HFF-Myc (cell line): Measurements from ENCODE around the gene RYR1.
"Not testable (repeated sequence)": the region's sequence is repeated elsewhere in the genome, so short reads cannot be mapped to it uniquely, and the experiment has no call there.

Experiments
- DNase-seq: peaks from one replicate; pipeline ENCODE4 v3.0.0-alpha.2; 2011; ENCODE audit warnings: low read depth; ENCODE audit errors: extremely low read depth
- H3K4me3 ChIP-seq: replicated peaks from 2 replicates; pipeline ENCODE4 v1.5.1; 2011; ENCODE audit warnings: low read depth, mild to moderate bottlenecking, control low read depth, low read length
- TF ChIP-seq, protein P1 (sequence below): IDR thresholded peaks from 2 replicates; pipeline ENCODE4 v1.5.1; 2012; ENCODE audit warnings: mild to moderate bottlenecking, low read depth, low read length, control low read depth; ENCODE audit errors: missing control alignments

The RYR1 gene

GRCh38 chr19:38513762-38514167, 80.3 kb downstream of the RYR1 start:
- TF ChIP-seq, protein P1, sequence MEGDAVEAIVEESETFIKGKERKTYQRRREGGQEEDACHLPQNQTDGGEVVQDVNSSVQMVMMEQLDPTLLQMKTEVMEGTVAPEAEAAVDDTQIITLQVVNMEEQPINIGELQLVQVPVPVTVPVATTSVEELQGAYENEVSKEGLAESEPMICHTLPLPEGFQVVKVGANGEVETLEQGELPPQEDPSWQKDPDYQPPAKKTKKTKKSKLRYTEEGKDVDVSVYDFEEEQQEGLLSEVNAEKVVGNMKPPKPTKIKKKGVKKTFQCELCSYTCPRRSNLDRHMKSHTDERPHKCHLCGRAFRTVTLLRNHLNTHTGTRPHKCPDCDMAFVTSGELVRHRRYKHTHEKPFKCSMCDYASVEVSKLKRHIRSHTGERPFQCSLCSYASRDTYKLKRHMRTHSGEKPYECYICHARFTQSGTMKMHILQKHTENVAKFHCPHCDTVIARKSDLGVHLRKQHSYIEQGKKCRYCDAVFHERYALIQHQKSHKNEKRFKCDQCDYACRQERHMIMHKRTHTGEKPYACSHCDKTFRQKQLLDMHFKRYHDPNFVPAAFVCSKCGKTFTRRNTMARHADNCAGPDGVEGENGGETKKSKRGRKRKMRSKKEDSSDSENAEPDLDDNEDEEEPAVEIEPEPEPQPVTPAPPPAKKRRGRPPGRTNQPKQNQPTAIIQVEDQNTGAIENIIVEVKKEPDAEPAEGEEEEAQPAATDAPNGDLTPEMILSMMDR: no peak
- no peak overlapping the region for H3K4me3 ChIP-seq
- no peak for DNase-seq

DNA sequence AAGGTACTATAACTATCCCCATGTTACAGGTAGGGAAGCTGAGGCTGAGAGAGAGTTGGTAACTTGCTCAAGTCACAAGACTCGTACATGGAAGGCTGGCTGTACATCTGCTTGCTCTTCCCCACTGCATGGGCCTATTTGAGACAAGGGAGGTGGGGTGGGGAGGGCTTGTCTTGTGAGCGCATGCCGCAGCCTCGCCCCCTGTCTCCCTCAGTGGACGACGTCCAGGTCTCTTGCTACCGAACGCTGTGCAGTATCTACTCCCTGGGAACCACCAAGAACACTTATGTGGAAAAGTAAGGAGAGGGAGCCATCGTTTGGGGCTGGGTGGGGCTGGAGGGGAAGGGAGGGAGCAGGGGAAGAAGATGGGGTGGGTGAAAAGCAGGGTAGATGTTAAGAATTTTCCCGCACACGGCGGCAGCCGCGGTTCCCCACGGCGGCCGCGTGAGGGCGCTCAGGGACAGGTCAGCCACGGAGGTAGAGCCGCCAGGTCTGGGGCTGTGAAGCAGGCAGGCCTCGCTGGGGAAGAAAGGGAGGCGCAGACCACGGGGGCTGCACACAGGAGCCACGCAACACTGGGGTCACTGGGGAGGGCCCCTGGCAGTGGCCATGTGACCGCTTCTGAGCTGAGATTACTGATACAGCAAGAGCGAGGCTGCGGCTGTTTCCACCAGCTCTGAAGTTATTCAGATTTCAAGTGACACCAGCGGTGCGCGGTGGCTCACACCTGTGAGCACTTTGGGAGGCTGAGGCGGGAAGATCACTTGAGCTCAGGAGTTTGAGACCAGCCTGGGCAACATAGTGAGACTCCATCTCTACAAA, 81.5 kb downstream of the RYR1 start:
- DNase-seq: peak; percentile 3
- H3K4me3 ChIP-seq: no peak overlapping the region
- TF ChIP-seq, protein P1: peak; percentile 88

GRCh38 chr19:38515896-38516295, 82.4 kb downstream of the RYR1 start:
- H3K4me3 ChIP-seq: no peak overlapping the region
- DNase-seq: no peak
- TF ChIP-seq, protein P1: no peak

- no peak overlapping the region for H3K4me3 ChIP-seq
- TF ChIP-seq, protein P1: no peak
- DNase-seq: no peak
These were observed 83.3 kb downstream of the RYR1 start for GRCh38 chr19:38516802-38517201.

GRCh38 chr19:38517321-38517720, 83.8 kb downstream of the RYR1 start:
- TF ChIP-seq, protein P1: no peak
- DNase-seq: no peak
- H3K4me3 ChIP-seq: no peak overlapping the region

DNA sequence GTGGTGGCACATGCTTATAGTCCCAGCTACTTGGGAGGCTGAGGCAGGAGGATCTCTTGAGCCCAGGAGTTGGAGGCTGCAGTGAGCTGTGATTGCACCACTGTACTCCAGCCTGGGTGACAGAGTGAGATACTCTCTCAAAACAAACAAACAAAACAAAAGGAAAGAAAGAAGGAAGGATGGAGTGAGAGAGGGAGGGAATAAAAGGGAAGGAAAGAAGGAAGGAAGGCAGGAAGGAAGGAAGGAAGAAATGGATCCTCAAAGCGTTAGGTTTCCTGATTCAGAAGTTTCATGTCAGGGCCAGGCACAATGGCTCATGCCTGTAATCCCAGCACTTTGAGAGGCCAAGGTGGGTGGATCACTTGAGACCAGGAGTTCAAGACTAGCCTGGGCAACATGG, 84.5 kb downstream of the RYR1 start:
- not testable (repeated sequence) for DNase-seq, H3K4me3 ChIP-seq

DNA sequence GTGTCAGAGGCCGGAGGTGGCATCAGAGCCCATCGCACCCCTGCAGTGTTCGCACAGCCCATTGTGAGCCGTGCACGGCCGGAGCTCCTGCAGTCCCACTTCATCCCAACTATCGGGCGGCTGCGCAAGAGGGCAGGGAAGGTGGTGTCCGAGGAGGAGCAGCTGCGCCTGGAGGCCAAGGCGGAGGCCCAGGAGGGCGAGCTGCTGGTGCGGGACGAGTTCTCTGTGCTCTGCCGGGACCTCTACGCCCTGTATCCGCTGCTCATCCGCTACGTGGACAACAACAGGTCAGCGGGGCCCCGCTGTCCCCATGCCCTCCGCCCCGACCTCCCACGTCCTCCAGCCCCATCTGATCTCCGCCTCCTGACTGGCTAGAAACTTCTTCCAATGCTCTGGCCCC, 85.7 kb downstream of the RYR1 start:
- no peak for DNase-seq
- H3K4me3 ChIP-seq: no peak overlapping the region
- TF ChIP-seq, protein P1: no peak
